NCI-H2196 (cell line): ENCODE results near the gene MARCHF9.

Experiments
- DNase-seq: peaks from one replicate; lab custom pipeline; 2025; ENCODE audit not compliant: unreplicated experiment; lab: John Stamatoyannopoulos, UW

The MARCHF9 gene

GRCh38 chr12:57795354-57795753 is 40.5 kb downstream of the MARCHF9 start:
- no peak for DNase-seq

GRCh38 chr12:57796996-57797395 is 42.1 kb downstream of the MARCHF9 start:
- DNase-seq: no peak

GRCh38 chr12:57797933-57798332 is 43.0 kb downstream of the MARCHF9 start:
- no peak for DNase-seq

- no peak for DNase-seq
These were observed 46.1 kb downstream of the MARCHF9 start for GRCh38 chr12:57800965-57801364.

GRCh38 chr12:57802607-57803006 is 47.7 kb downstream of the MARCHF9 start:
- no peak for DNase-seq

GRCh38 chr12:57803319-57803893 is 48.5 kb downstream of the MARCHF9 start:
- peak; percentile 55 for DNase-seq

- no peak for DNase-seq
These were observed 51.8 kb downstream of the MARCHF9 start for GRCh38 chr12:57806677-57807076.

GRCh38 chr12:57807285-57807684 is 52.4 kb downstream of the MARCHF9 start:
- no peak for DNase-seq

GRCh38 chr12:57808351-57808750 is 53.4 kb downstream of the MARCHF9 start:
- no peak for DNase-seq

GRCh38 chr12:57809425-57809824 is 54.5 kb downstream of the MARCHF9 start:
- no peak for DNase-seq
